RWPE1 (cell line): ENCODE results near the gene R3HDM4.
A peak's percentile ranks its signal among the peaks of the same experiment; 100 is the strongest.

ENCODE experiments used
- CTCF ChIA-PET: fragments of 350-600 bp; sonication (Branson Sonifier 250); formaldehyde crosslinking; extraction: SDS; loops from one replicate; lab custom pipeline; 2021; lab: Yijun Ruan, JAX
- POLR2A ChIA-PET: fragments of 400-600 bp; formaldehyde crosslinking; extraction: SDS; loops from one replicate; lab custom pipeline; 2020; ENCODE audit warnings: antibody characterized with exemption; ENCODE audit not compliant: low non-redundant PET; lab: Yijun Ruan, JAX
- DNase-seq: peaks from one replicate; pipeline ENCODE4 v3.0.0; 2012; ENCODE audit warnings: low spot score
- H3K27ac ChIP-seq: fragments of 450-650 bp; 2 replicates; pipeline ENCODE4 v1.5.1; 2017
- TF ChIP-seq, protein P1 (sequence below): fragments of 450-650 bp; conservative IDR thresholded peaks from 2 replicates; pipeline ENCODE4 v1.5.1; 2017; ENCODE audit warnings: low read depth, mild to moderate bottlenecking

The R3HDM4 gene

GRCh38 chr19:924553-925086 lies 11.6 kb upstream of the R3HDM4 start:
- DNase-seq = no peak
- H3K27ac ChIP-seq = peak overlapping the region; percentile 85
- CTCF ChIA-PET = interaction anchor here (1.4 to 1.5 kb wide), 2 partner anchors 57 to 60 kb away, joined by 4 to 8 read pairs; partner anchors contain the start of gene WDR18
- TF ChIP-seq, protein P1, sequence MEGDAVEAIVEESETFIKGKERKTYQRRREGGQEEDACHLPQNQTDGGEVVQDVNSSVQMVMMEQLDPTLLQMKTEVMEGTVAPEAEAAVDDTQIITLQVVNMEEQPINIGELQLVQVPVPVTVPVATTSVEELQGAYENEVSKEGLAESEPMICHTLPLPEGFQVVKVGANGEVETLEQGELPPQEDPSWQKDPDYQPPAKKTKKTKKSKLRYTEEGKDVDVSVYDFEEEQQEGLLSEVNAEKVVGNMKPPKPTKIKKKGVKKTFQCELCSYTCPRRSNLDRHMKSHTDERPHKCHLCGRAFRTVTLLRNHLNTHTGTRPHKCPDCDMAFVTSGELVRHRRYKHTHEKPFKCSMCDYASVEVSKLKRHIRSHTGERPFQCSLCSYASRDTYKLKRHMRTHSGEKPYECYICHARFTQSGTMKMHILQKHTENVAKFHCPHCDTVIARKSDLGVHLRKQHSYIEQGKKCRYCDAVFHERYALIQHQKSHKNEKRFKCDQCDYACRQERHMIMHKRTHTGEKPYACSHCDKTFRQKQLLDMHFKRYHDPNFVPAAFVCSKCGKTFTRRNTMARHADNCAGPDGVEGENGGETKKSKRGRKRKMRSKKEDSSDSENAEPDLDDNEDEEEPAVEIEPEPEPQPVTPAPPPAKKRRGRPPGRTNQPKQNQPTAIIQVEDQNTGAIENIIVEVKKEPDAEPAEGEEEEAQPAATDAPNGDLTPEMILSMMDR = no peak
- POLR2A ChIA-PET = interaction anchor here (2.0 kb wide), 1 partner anchor 60 kb away, joined by 9 read pairs; the partner anchor contains the start of gene WDR18

DNA sequence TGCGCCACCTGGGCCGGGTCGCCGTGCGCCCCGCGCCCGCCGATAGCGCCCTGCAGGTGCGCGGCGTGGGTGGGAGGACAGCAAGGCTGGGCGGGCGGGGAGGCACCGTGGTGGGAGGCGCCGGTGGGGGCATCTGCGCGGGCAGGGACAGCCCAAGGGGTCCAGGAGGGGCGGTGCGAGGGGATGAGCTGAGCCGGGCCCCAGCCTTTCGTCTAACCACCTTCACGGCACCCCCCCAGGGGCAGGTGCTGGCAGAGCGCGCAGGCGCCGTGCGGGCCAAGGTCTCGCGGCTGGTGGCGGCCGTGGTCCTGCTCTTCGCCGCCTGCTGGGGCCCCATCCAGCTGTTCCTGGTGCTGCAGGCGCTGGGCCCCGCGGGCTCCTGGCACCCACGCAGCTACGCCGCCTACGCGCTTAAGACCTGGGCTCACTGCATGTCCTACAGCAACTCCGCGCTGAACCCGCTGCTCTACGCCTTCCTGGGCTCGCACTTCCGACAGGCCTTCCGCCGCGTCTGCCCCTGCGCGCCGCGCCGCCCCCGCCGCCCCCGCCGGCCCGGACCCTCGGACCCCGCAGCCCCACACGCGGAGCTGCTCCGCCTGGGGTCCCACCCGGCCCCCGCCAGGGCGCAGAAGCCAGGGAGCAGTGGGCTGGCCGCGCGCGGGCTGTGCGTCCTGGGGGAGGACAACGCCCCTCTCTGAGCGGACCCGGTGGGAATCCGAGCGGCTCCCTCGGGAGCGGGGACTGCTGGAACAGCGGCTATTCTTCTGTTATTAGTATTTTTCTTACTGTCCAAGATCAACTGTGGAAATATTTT lies 7.2 kb upstream of the R3HDM4 start:
- ChIA-PET CTCF (interaction anchor here (0.5 to 1.6 kb wide), 6 partner anchors 37 to 80 kb away, joined by 4 to 7 read pairs (median 4); no protein-coding TSS in a partner anchor), POLR2A (no interaction called here)
- TF ChIP-seq, protein P1 = no peak
- no peak for DNase-seq
- H3K27ac ChIP-seq = no peak overlapping the region

GRCh38 chr19:919199-920050 lies 6.4 kb upstream of the R3HDM4 start:
- ChIA-PET POLR2A (no interaction called here), CTCF (interaction anchor here (0.6 to 1.6 kb wide), 3 partner anchors 36 to 93 kb away, joined by 3 to 7 read pairs (median 4); no protein-coding TSS in a partner anchor)
- no peak for DNase-seq
- no peak overlapping the region for H3K27ac ChIP-seq
- TF ChIP-seq, protein P1 = no peak

- H3K27ac ChIP-seq = no peak overlapping the region
- TF ChIP-seq, protein P1 = no peak
- CTCF ChIA-PET = interaction anchor here (0.6 kb wide), 2 partner anchors 63 to 92 kb away, joined by 3 read pairs; no protein-coding TSS in a partner anchor
- no peak for DNase-seq
- POLR2A ChIA-PET = no interaction called here
Observed at GRCh38 chr19:918481-919198, 5.6 kb upstream of the R3HDM4 start.

GRCh38 chr19:918152-918437 lies 5.1 kb upstream of the R3HDM4 start:
- TF ChIP-seq, protein P1 = no peak
- H3K27ac ChIP-seq = no peak overlapping the region
- POLR2A ChIA-PET = no interaction called here
- no peak for DNase-seq
- CTCF ChIA-PET = interaction anchor here (0.6 to 0.7 kb wide), 2 partner anchors 64 to 83 kb away, joined by 3 to 4 read pairs; no protein-coding TSS in a partner anchor
